ENCODE measurements around the gene NPL.

GRCh38 chr1:182845894-182846293 is 56.3 kb downstream of the NPL start:
- no peak for TF ChIP-seq CTCF (conservative IDR thresholded peaks at IDR 0.05; ENCODE audit: low read length)
- no peak for TF ChIP-seq EZH2phosphoT487 (IDR thresholded peaks at IDR 0.05; ENCODE audit: borderline replicate concordance)
